Measurements from ENCODE around the gene USP8.

GRCh38 chr15:50381438-50381837, 42.8 kb upstream of the USP8 start:
- TF ChIP-seq CTCF (conservative IDR thresholded peaks at IDR 0.05; ENCODE audit: low read depth, low read length) (no peak), EZH2 (IDR thresholded peaks at IDR 0.05; ENCODE audit: borderline replicate concordance, low read depth, low read length, poor library complexity, severe bottlenecking) (no peak)

Measured in A673 (cell line).